HuH-7.5 (cell line): Measurements from ENCODE around the gene BTBD18.

Experiments
- DNase-seq: peaks from one replicate; pipeline ENCODE4 v3.0.0; 2011; ENCODE audit warnings: low spot score

BTBD18 gene

GRCh38 chr11:57776031-57776521 lies 24.5 kb upstream of the BTBD18 start:
- no peak for DNase-seq

GRCh38 chr11:57775491-57775890 lies 23.9 kb upstream of the BTBD18 start:
- DNase-seq, result no peak

- DNase-seq, result no peak
Observed at GRCh38 chr11:57773026-57773598, 21.5 kb upstream of the BTBD18 start.

GRCh38 chr11:57772562-57772961 lies 20.9 kb upstream of the BTBD18 start:
- no peak for DNase-seq

GRCh38 chr11:57771365-57771764 lies 19.7 kb upstream of the BTBD18 start:
- DNase-seq, result no peak

GRCh38 chr11:57770793-57771192 lies 19.2 kb upstream of the BTBD18 start:
- no peak for DNase-seq

GRCh38 chr11:57764972-57765371 lies 13.4 kb upstream of the BTBD18 start:
- DNase-seq, result no peak

GRCh38 chr11:57764566-57764965 lies 12.9 kb upstream of the BTBD18 start:
- DNase-seq, result no peak

- no peak for DNase-seq
Observed at GRCh38 chr11:57764021-57764420, 12.4 kb upstream of the BTBD18 start.

GRCh38 chr11:57763568-57763967 lies 11.9 kb upstream of the BTBD18 start:
- DNase-seq, result peak; percentile 63

- DNase-seq, result peak; percentile 67
Observed at GRCh38 chr11:57762235-57762861, 10.7 kb upstream of the BTBD18 start.

- DNase-seq, result peak; percentile 100
Observed at GRCh38 chr11:57761301-57762234, 9.9 kb upstream of the BTBD18 start, which contains the start of gene CTNND1. Gene CTNND1 (plus strand): TSS chr11:57761802. CDS start chr11:57791479, 29,677 bp downstream.

GRCh38 chr11:57758174-57758573 lies 6.6 kb upstream of the BTBD18 start:
- no peak for DNase-seq

- DNase-seq, result no peak
Observed at GRCh38 chr11:57752954-57753353, 1.3 kb upstream of the BTBD18 start.

GRCh38 chr11:57751176-57751575 lies 443 bp downstream of the BTBD18 start:
- DNase-seq, result no peak

GRCh38 chr11:57746920-57747319 lies 4.7 kb downstream of the BTBD18 start:
- no peak for DNase-seq

- DNase-seq, result no peak
Observed at GRCh38 chr11:57745206-57745605, 6.4 kb downstream of the BTBD18 start.

GRCh38 chr11:57744357-57744756 lies 7.3 kb downstream of the BTBD18 start:
- DNase-seq, result no peak

- DNase-seq, result no peak
Observed at GRCh38 chr11:57742087-57742452, 9.5 kb downstream of the BTBD18 start.

GRCh38 chr11:57741132-57742086 lies 10.2 kb downstream of the BTBD18 start, which contains the start of gene SELENOH:
Gene SELENOH (plus strand): TSS chr11:57741491. CDS start chr11:57741596, 105 bp downstream.
- peak; percentile 99 for DNase-seq

GRCh38 chr11:57735619-57736298 lies 15.9 kb downstream of the BTBD18 start:
- DNase-seq, result no peak
